ENCODE measurements around the gene SNX25. TPM values are rescaled to one million over a fixed set of nuclear protein-coding genes. Genes with fewer than 3 reads are reported as not detected.

SNX25 gene
- total and polyA plus RNA-seq, 10 of the 15 experiments (the other 5 are each of a cell fraction or from before 2014, with no cell fraction given) = 11.2 to 117 (median 62.8) TPM

- TF ChIP-seq NKRF (conservative IDR thresholded peaks at IDR 0.05) (no peak), HDAC2 (IDR thresholded peaks at IDR 0.05) (no peak), SIX5 (IDR thresholded peaks at IDR 0.05; ENCODE audit: low read depth, low read length, severe bottlenecking) (no peak)
These were observed 22.6 kb upstream of the SNX25 start (continued) for GRCh38 chr4:185186769-185187168.

GRCh38 chr4:185189606-185190305 is 19.6 kb upstream of the SNX25 start:
- no peaks in the 10 kb centered on the region for H3K9me3 ChIP-seq (replicated peaks; ENCODE audit: control insufficient read depth, insufficient read depth, low read length)
- no peaks in the 10 kb centered on the region for H3K27me3 ChIP-seq (replicated peaks in 1 of 2; ENCODE audit: control insufficient read depth in 2 of 2, insufficient read depth in 2 of 2, low read length in 1 of 2)
- intact Hi-C loops (cut with micrococcal nuclease; ENCODE audit: unreplicated experiment) (no loop called here), in situ Hi-C loops (cut with MboI) (no loop called here)
- DNase-seq (ENCODE audit: low read depth, low spot score) (no peak), FAIRE-seq (peak; percentile 27), ATAC-seq (peak; percentile 55)
- H4K20me1 ChIP-seq (ENCODE audit: control insufficient read depth, insufficient read depth) = no peaks in the 10 kb centered on the region; the same call in 1 of the 2 replicates
- H3K4me1 ChIP-seq (ENCODE audit: control insufficient read depth, insufficient read depth, low read length) = peaks cover 19% of the 10 kb centered on the region
- no peak overlapping the region for H3K9ac ChIP-seq (ENCODE audit: control insufficient read depth, insufficient read depth, low read length)
- no peak overlapping the region for H2AFZ ChIP-seq (ENCODE audit: control insufficient read depth, low read depth, low read length)
- SMC1A ChIA-PET (ENCODE audit: uncharacterized antibody, unreplicated experiment) = no interaction called here
- no peak overlapping the region for H3K4me3 ChIP-seq
- peak overlapping the region; percentile 14; the same call in 1 of the 2 replicates for H3K27ac ChIP-seq (ENCODE audit: control insufficient read depth, insufficient read depth)
- peaks cover 56% of the 10 kb centered on the region for H3K79me2 ChIP-seq (ENCODE audit: control insufficient read depth, insufficient read depth, low read length)
- WGBS (ENCODE audit: insufficient coverage, insufficient replicate concordance, low lambda C conversion rate, missing lambda C conversion rate) = 47% methylated on average over 4 of the region's 4 CpGs
- no TSS peak for BruUV-seq (replicated peaks)
- H3K36me3 ChIP-seq (ENCODE audit: control insufficient read depth in 2 of 2, insufficient read depth in 2 of 2, low read length in 1 of 2) = peaks cover 0 to 18% of the 10 kb centered on the region in 2 experiments; a peak in 1 of 4 replicates
- RAD21 ChIA-PET (ENCODE audit: unreplicated experiment) = no interaction called here
- peak overlapping the region; percentile 47 for H3K4me2 ChIP-seq (ENCODE audit: control insufficient read depth, insufficient read depth)
- CTCF ChIA-PET = no interaction called here
- POLR2A ChIA-PET = no interaction called here
- TF ChIP-seq SMARCA5 (IDR thresholded peaks at IDR 0.05) (no peak), RUNX3 (IDR thresholded peaks at IDR 0.05; ENCODE audit: low read length) (peak; percentile 22; the same call in 1 of the 2 replicates), STAT1 (conservative IDR thresholded peaks at IDR 0.05) (no peak), RCOR1 (conservative IDR thresholded peaks at IDR 0.05; ENCODE audit: low read depth, low read length) (no peak)
